Right cardiac atrium (tissue), 5 donors: ENCODE measurements around the gene TSPAN1. TPM values are rescaled to one million over a fixed set of nuclear protein-coding genes. Genes with fewer than 3 reads are reported as not detected.

Experiments
- ATAC-seq, 2 donors: fragments of 200-7000 bp; cut with Tn5 transposase; one replicate each; pipeline versions ENCODE4 v1.8.0 to v1.9.1; 2020; ENCODE audit warnings: moderate library complexity in 2 of 2, mild to moderate bottlenecking in 1 of 2
- DNase-seq, 3 donors: peaks; one replicate each; pipeline ENCODE4 v3.0.0-alpha.2; 2020
- H3K27ac ChIP-seq: one replicate; pipeline ENCODE4 v1.5.1; 2013; ENCODE audit warnings: mild to moderate bottlenecking, low read length, control low read depth, moderate library complexity
- H3K27me3 ChIP-seq: one replicate; pipeline ENCODE4 v1.6.1; 2013; ENCODE audit not compliant: control insufficient read depth, insufficient read depth
- H3K4me1 ChIP-seq: one replicate; pipeline ENCODE4 v1.6.1; 2013; ENCODE audit warnings: low read length; ENCODE audit not compliant: control insufficient read depth, insufficient read depth
- H3K4me3 ChIP-seq: one replicate; pipeline ENCODE4 v1.5.1; 2013; ENCODE audit warnings: low read length, control low read depth
- H3K9me3 ChIP-seq: one replicate; pipeline ENCODE4 v1.6.1; 2013; ENCODE audit warnings: low read length; ENCODE audit not compliant: control insufficient read depth
- WGBS: extraction: QIAGEN DNeasy Blood & Tissue Kit; methylation state at CpG from one replicate; pipeline ENCODE4 v1.1.7; 2013; 5-methylcytosine and 5-hydroxymethylcytosine counted together
- intact Hi-C, 4 donors: fragments of 100-400 bp; cut with DNase I; formaldehyde crosslinking; loops; one replicate each; pipeline versions ENCODE4 v1.11.0 to v1.14.0; 2022 to 2023
- polyA plus RNA-seq: library from polyadenylated mRNA; stranded (reverse); fragments of 200-250 nt; gene quantifications from one replicate; pipeline ENCODE4 v1.2.3, GENCODE V29; 2013
- total RNA-seq, 4 donors: library from RNA; stranded (reverse); fragmentation: NEBNext Ultra II Directional; extraction: Animal tissue kit (Norgen Biotek cat#: 25700); gene quantifications; one replicate each; pipeline ENCODE4 v1.2.1, GENCODE V29; 2021
- donor health status: healthy with polysubstance abuse.
- donor health status: DM: no; HTN: yes; CAD: no.
- donor health status: DM: no; HTN: no; CAD: no.
- donor health status: DM: no; HTN: yes; CAD: no; lungs with severe emphysema.
- donor health status: DM: yes; HTN: yes; CAD: no.

TSPAN1 gene
- total and polyA plus RNA-seq, 5 donors, result 1.0 to 2.4 (median 1.3) TPM

- H3K27me3 ChIP-seq, result no peaks in the 10 kb centered on the region
- DNase-seq, result peak in 2 of 3 donors; percentile 59 to 77
- intact Hi-C loops, result no loop called here
- no peak overlapping the region for H3K27ac ChIP-seq
- ATAC-seq, result peak; percentile 6 to 68
- H3K4me3 ChIP-seq, result no peak overlapping the region
- WGBS, result 80% methylated on average over 6 of the region's 6 CpGs
- H3K4me1 ChIP-seq, result peaks cover 8% of the 10 kb centered on the region
- no peaks in the 10 kb centered on the region for H3K9me3 ChIP-seq
Observed at GRCh38 chr1:46188295-46189030, 13.6 kb downstream of the TSPAN1 start.

GRCh38 chr1:46190539-46190938, 15.7 kb downstream of the TSPAN1 start:
- Histone ChIP-seq H3K4me1 (peaks cover 3% of the 10 kb centered on the region), H3K9me3 (no peaks in the 10 kb centered on the region), H3K27ac (no peak overlapping the region), H3K4me3 (no peak overlapping the region), H3K27me3 (no peaks in the 10 kb centered on the region)
- 85% methylated on average over 3 of the region's 3 CpGs for WGBS
- intact Hi-C loops, result no loop called here
- no peak for DNase-seq
- no peak for ATAC-seq

- H3K27me3 ChIP-seq, result no peaks in the 10 kb centered on the region
- H3K4me1 ChIP-seq, result no peaks in the 10 kb centered on the region
- ATAC-seq, result no peak
- no peak overlapping the region for H3K27ac ChIP-seq
- no peaks in the 10 kb centered on the region for H3K9me3 ChIP-seq
- no peak for DNase-seq
- WGBS, result 92% methylated on average over 9 of the region's 9 CpGs
- intact Hi-C loops, result no loop called here
- no peak overlapping the region for H3K4me3 ChIP-seq
Observed at GRCh38 chr1:46191033-46191701, 16.3 kb downstream of the TSPAN1 start.

- WGBS, result 95% methylated on average over 10 of the region's 10 CpGs
- no peaks in the 10 kb centered on the region for H3K4me1 ChIP-seq
- intact Hi-C loops, result no loop called here
- ATAC-seq (no peak), DNase-seq (no peak)
- no peaks in the 10 kb centered on the region for H3K9me3 ChIP-seq
- no peaks in the 10 kb centered on the region for H3K27me3 ChIP-seq
- no peak overlapping the region for H3K4me3 ChIP-seq
- no peak overlapping the region for H3K27ac ChIP-seq
Observed at GRCh38 chr1:46192171-46192570, 17.3 kb downstream of the TSPAN1 start.

GRCh38 chr1:46193285-46193684, 18.4 kb downstream of the TSPAN1 start:
- 96% methylated on average over 7 of the region's 7 CpGs for WGBS
- Histone ChIP-seq H3K27me3 (no peaks in the 10 kb centered on the region), H3K27ac (no peak overlapping the region), H3K9me3 (no peaks in the 10 kb centered on the region), H3K4me3 (no peak overlapping the region), H3K4me1 (no peaks in the 10 kb centered on the region)
- DNase-seq, result no peak
- no peak for ATAC-seq
- intact Hi-C loops, result no loop called here

GRCh38 chr1:46193984-46194570, 19.2 kb downstream of the TSPAN1 start:
- Histone ChIP-seq H3K9me3 (no peaks in the 10 kb centered on the region), H3K27ac (no peak overlapping the region), H3K4me3 (no peak overlapping the region), H3K4me1 (no peaks in the 10 kb centered on the region), H3K27me3 (no peaks in the 10 kb centered on the region)
- ATAC-seq (no peak), DNase-seq (no peak)
- intact Hi-C loops, result no loop called here
- 91% methylated on average over 9 of the region's 9 CpGs for WGBS

GRCh38 chr1:46194641-46195193, 19.8 kb downstream of the TSPAN1 start:
- no peak for DNase-seq
- Histone ChIP-seq H3K4me3 (no peak overlapping the region), H3K9me3 (no peaks in the 10 kb centered on the region), H3K4me1 (no peaks in the 10 kb centered on the region), H3K27me3 (no peaks in the 10 kb centered on the region), H3K27ac (no peak overlapping the region)
- ATAC-seq, result no peak
- intact Hi-C loops, result no loop called here
- WGBS, result 66% methylated on average over 5 of the region's 5 CpGs

- no peaks in the 10 kb centered on the region for H3K9me3 ChIP-seq
- ATAC-seq (no peak), DNase-seq (no peak)
- intact Hi-C loops, result no loop called here
- H3K27ac ChIP-seq, result no peak overlapping the region
- 93% methylated on average over 9 of the region's 9 CpGs for WGBS
- H3K27me3 ChIP-seq, result no peaks in the 10 kb centered on the region
- H3K4me1 ChIP-seq, result no peaks in the 10 kb centered on the region
- no peak overlapping the region for H3K4me3 ChIP-seq
Observed at GRCh38 chr1:46196609-46197008, 21.7 kb downstream of the TSPAN1 start.

- Histone ChIP-seq H3K4me1 (no peaks in the 10 kb centered on the region), H3K27ac (no peak overlapping the region), H3K4me3 (peak overlapping the region; percentile 91), H3K9me3 (no peaks in the 10 kb centered on the region), H3K27me3 (no peaks in the 10 kb centered on the region)
- intact Hi-C loops, result no loop called here
- peak; percentile 14 to 25 for ATAC-seq
- peak in 1 of 3 donors; percentile 52 for DNase-seq
- 57% methylated on average over 9 of the region's 9 CpGs for WGBS
Observed at GRCh38 chr1:46197560-46197963, 22.7 kb downstream of the TSPAN1 start.

- peak within 1 kb of the TSS; percentile 91 for H3K4me3 ChIP-seq
- under 1% methylated on average over 67 of the region's 67 CpGs for WGBS
- no peaks in the 10 kb centered on the region for H3K9me3 ChIP-seq
- H3K27ac ChIP-seq, result peak within 1 kb of the TSS; percentile 61
- no peaks in the 10 kb centered on the region for H3K27me3 ChIP-seq
- ATAC-seq (peak; percentile 87 to 91), DNase-seq (peak; percentile 71 to 89 (median 89))
- no peaks in the 10 kb centered on the region for H3K4me1 ChIP-seq
- intact Hi-C loops, result no loop called here
Observed at GRCh38 chr1:46197964-46198811, 23.3 kb downstream of the TSPAN1 start, which contains the start of gene POMGNT1. TSS of gene POMGNT1 (minus strand) at chr1:46198434. CDS start at chr1:46197821, 613 bp downstream.
